Colonic mucosa (tissue), 4 donors: Measurements from ENCODE around the gene KCNH2. TPM values are rescaled to one million over a fixed set of nuclear protein-coding genes. Genes with fewer than 3 reads are reported as not detected.

Experiments used
- DNase-seq: peaks from one replicate; pipeline ENCODE4 v3.0.0-alpha.2; 2020
- H3K27ac ChIP-seq: fragments of 200-600 bp; one replicate; pipeline ENCODE4 v1.8.0; 2021
- H3K27me3 ChIP-seq: fragments of 200-600 bp; one replicate; pipeline ENCODE4 v1.8.0; 2021
- H3K36me3 ChIP-seq: fragments of 200-600 bp; one replicate; pipeline ENCODE4 v1.8.0; 2021
- H3K4me1 ChIP-seq: fragments of 200-600 bp; one replicate; pipeline ENCODE4 v1.8.0; 2021; ENCODE audit warnings: mild to moderate bottlenecking
- H3K4me3 ChIP-seq: fragments of 200-600 bp; one replicate; pipeline ENCODE4 v1.8.0; 2021
- H3K9ac ChIP-seq, 2 donors: one replicate each; pipeline ENCODE4 v1.7.0; 2013; ENCODE audit warnings: control low read depth in 2 of 2, low read depth in 2 of 2, low read length in 2 of 2
- H3K9me3 ChIP-seq: fragments of 200-600 bp; one replicate; pipeline ENCODE4 v1.8.0; 2021
- CTCF ChIP-seq: fragments of 200-600 bp; IDR thresholded peaks from one replicate; pipeline ENCODE4 v1.8.0; 2022; ENCODE audit warnings: antibody characterized with exemption, mild to moderate bottlenecking
- intact Hi-C: fragments of 100-400 bp; cut with DNase I; formaldehyde crosslinking; loops from one replicate; pipeline ENCODE4 v1.14.1; 2022
- total RNA-seq, 2 donors: library from RNA; stranded (reverse); fragmentation: NEBNext Ultra II Directional in 1 of 2; extraction: Animal tissue kit (Norgen Biotek cat#: 25700) in 1 of 2; gene quantifications; one replicate each; pipeline ENCODE4 v1.2.1, GENCODE V29; 2021
- donor health status: healthy.
- donor health status: DM: no; HTN: no; CAD: no.
- donor health status: DM: no; HTN: no; CAD: no.

KCNH2 gene
- total RNA-seq, 2 donors from 2014 or later, result 3.3 to 8.8 TPM

- Histone ChIP-seq H3K27ac (no peak overlapping the region), H3K9ac (no peak overlapping the region), H3K27me3 (no peaks in the 10 kb centered on the region), H3K4me1 (no peaks in the 10 kb centered on the region), H3K36me3 (no peaks in the 10 kb centered on the region), H3K4me3 (no peak overlapping the region), H3K9me3 (no peaks in the 10 kb centered on the region)
- intact Hi-C loops, result no loop called here
- no peak for DNase-seq
- no peak for TF ChIP-seq CTCF
Measured at GRCh38 chr7:150999497-151000230, 21.5 kb upstream of the KCNH2 start.

- H3K36me3 ChIP-seq, result no peaks in the 10 kb centered on the region
- DNase-seq, result no peak
- no peak for TF ChIP-seq CTCF
Measured at GRCh38 chr7:150999001-150999400, 20.9 kb upstream of the KCNH2 start.

GRCh38 chr7:150998341-150998740 lies 20.2 kb upstream of the KCNH2 start:
- DNase-seq, result no peak
- intact Hi-C loops, result no loop called here
- H3K9me3 ChIP-seq, result no peaks in the 10 kb centered on the region

More at GRCh38 chr7:150999001-150999400, 20.9 kb upstream of the KCNH2 start:
- no peaks in the 10 kb centered on the region for H3K27me3 ChIP-seq
- H3K9ac ChIP-seq, result no peak overlapping the region
- H3K4me1 ChIP-seq, result no peaks in the 10 kb centered on the region
- no peaks in the 10 kb centered on the region for H3K9me3 ChIP-seq
- intact Hi-C loops, result no loop called here
- no peak overlapping the region for H3K4me3 ChIP-seq
- H3K27ac ChIP-seq, result no peak overlapping the region

GRCh38 chr7:150997817-150998216 lies 19.7 kb upstream of the KCNH2 start:
- Histone ChIP-seq H3K36me3 (no peaks in the 10 kb centered on the region), H3K4me1 (no peaks in the 10 kb centered on the region), H3K27me3 (no peaks in the 10 kb centered on the region), H3K4me3 (no peak overlapping the region), H3K27ac (no peak overlapping the region), H3K9me3 (no peaks in the 10 kb centered on the region), H3K9ac (no peak overlapping the region)
- no peak for TF ChIP-seq CTCF
- intact Hi-C loops, result no loop called here
- no peak for DNase-seq

More at GRCh38 chr7:150998341-150998740, 20.2 kb upstream of the KCNH2 start:
- Histone ChIP-seq H3K4me1 (no peaks in the 10 kb centered on the region), H3K27me3 (no peaks in the 10 kb centered on the region), H3K36me3 (no peaks in the 10 kb centered on the region), H3K9ac (no peak overlapping the region), H3K4me3 (no peak overlapping the region), H3K27ac (no peak overlapping the region)
- no peak for TF ChIP-seq CTCF

- no peaks in the 10 kb centered on the region for H3K9me3 ChIP-seq
- intact Hi-C loops, result no loop called here
- no peaks in the 10 kb centered on the region for H3K27me3 ChIP-seq
- no peaks in the 10 kb centered on the region for H3K36me3 ChIP-seq
- no peak overlapping the region for H3K4me3 ChIP-seq
- TF ChIP-seq CTCF, result no peak
- no peak overlapping the region for H3K27ac ChIP-seq
- DNase-seq, result no peak
- H3K9ac ChIP-seq, result no peak overlapping the region
- no peaks in the 10 kb centered on the region for H3K4me1 ChIP-seq
Measured at GRCh38 chr7:150997075-150997511, 19.0 kb upstream of the KCNH2 start.
